ENCODE data around the gene TRIOBP. TPM values are rescaled to one million over a fixed set of nuclear protein-coding genes. Genes with fewer than 3 reads are reported as not detected.
"Not testable (repeated sequence)": the region's sequence is repeated elsewhere in the genome, so short reads cannot be mapped to it uniquely, and the experiment has no call there.

Gene TRIOBP
- total RNA-seq, 4 donors from 2014 or later, result 150 to 208 (median 182) TPM

DNA sequence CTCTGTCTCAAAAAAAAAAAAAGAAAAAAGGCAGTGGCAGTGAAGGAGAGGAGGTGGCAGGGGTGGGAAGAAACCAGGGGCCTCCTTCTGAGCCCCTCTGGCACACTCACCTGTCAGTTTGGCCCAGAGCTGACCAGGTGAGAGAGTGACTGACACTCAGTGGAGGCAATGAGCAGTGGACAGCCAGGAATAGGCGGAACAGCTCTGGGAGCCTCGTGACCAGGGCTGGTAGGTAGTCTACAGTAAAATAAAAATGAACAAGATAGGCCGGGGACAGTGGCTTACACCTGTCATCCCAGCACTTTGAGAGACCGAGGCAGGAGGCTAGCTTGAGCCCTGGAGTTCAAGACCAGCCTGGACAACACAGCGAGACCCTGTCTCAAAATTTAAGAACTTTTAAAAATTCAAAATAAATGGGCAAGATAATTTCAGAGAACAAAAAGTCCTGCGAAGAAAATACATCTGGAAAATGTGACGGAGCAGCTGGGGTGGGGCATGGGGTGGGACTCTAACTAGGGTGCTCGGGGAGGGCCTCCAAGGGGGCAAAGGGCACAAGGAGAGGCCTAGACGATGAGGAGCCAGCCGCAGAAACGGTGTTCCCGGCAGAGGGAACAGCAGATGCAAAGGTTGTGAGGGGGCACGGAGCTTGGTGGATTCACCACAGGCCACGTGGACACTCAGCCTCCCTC, 42.1 kb upstream of the TRIOBP start:
- H3K4me3 ChIP-seq, result no peak overlapping the region
- intact Hi-C loops (cut with DNase I), result no loop called here
- no peak overlapping the region for H3K27ac ChIP-seq (replicated peaks in 1 of 4)
- DNase-seq (ENCODE audit: extremely low spot score), result no peak
- peaks cover 0 to 23% (median 14%) of the 10 kb centered on the region in 4 donors for H3K36me3 ChIP-seq
- no peaks in the 10 kb centered on the region for H3K27me3 ChIP-seq
- peaks cover 14 to 18% (median 15%) of the 10 kb centered on the region in 4 donors for H3K4me1 ChIP-seq
- no peaks in the 10 kb centered on the region for H3K9me3 ChIP-seq
- 83% methylated on average over 14 of the region's 14 CpGs for WGBS
- TF ChIP-seq EP300 (IDR thresholded peaks at IDR 0.05), result no peak
- TF ChIP-seq POLR2A (IDR thresholded peaks at IDR 0.05; ENCODE audit: low read depth), result no peak
- no peak for TF ChIP-seq CTCF (IDR thresholded peaks at IDR 0.05)
- TF ChIP-seq POLR2AphosphoS5 (IDR thresholded peaks at IDR 0.05), result no peak

GRCh38 chr22:37655252-37655563, 41.6 kb upstream of the TRIOBP start:
- TF ChIP-seq POLR2A (IDR thresholded peaks at IDR 0.05; ENCODE audit: low read depth) (no peak), POLR2AphosphoS5 (IDR thresholded peaks at IDR 0.05) (no peak), CTCF (IDR thresholded peaks at IDR 0.05) (no peak), EP300 (IDR thresholded peaks at IDR 0.05) (no peak)
- Histone ChIP-seq H3K27ac (replicated peaks in 1 of 4) (no peak overlapping the region), H3K27me3 (no peaks in the 10 kb centered on the region), H3K4me1 (peaks cover 19 to 23% (median 19%) of the 10 kb centered on the region in 4 donors), H3K4me3 (no peak overlapping the region), H3K36me3 (peaks cover 0 to 21% (median 12%) of the 10 kb centered on the region in 4 donors), H3K9me3 (no peaks in the 10 kb centered on the region)
- WGBS, result 63% methylated on average over 2 of the region's 17 CpGs
- intact Hi-C loops (cut with DNase I), result no loop called here
- no peak for DNase-seq (ENCODE audit: extremely low spot score)

GRCh38 chr22:37656583-37656982, 40.3 kb upstream of the TRIOBP start:
- intact Hi-C loops (cut with DNase I), result not testable (repeated sequence)

GRCh38 chr22:37657590-37658132, 39.2 kb upstream of the TRIOBP start:
- TF ChIP-seq POLR2AphosphoS5 (IDR thresholded peaks at IDR 0.05), result no peak
- Histone ChIP-seq H3K4me1 (peaks cover 36 to 47% (median 44%) of the 10 kb centered on the region in 4 donors), H3K9me3 (no peaks in the 10 kb centered on the region), H3K27ac (replicated peaks in 1 of 4) (peak overlapping the region; percentile 78 to 87 (median 83)), H3K4me3 (peak overlapping the region; percentile 67 to 92 (median 73)), H3K27me3 (no peaks in the 10 kb centered on the region), H3K36me3 (peaks cover 0 to 8% (median 1%) of the 10 kb centered on the region in 4 donors)
- intact Hi-C loops (cut with DNase I), result no loop called here
- DNase-seq (ENCODE audit: extremely low spot score), result no peak
- 18% methylated on average over 4 of the region's 6 CpGs for WGBS

More at GRCh38 chr22:37656583-37656982, 40.3 kb upstream of the TRIOBP start:
- H3K9me3 ChIP-seq; H3K36me3 ChIP-seq; DNase-seq (ENCODE audit: extremely low spot score); H3K4me3 ChIP-seq; H3K27ac ChIP-seq (replicated peaks in 1 of 4); H3K27me3 ChIP-seq: not testable (repeated sequence)
- 93% methylated on average over 4 of the region's 4 CpGs for WGBS
- H3K4me1 ChIP-seq, result peaks cover 29 to 37% (median 33%) of the 10 kb centered on the region in 4 donors

GRCh38 chr22:37658133-37659065, 38.4 kb upstream of the TRIOBP start, which contains the start of gene PDXP:
TSS of gene PDXP (plus strand) at chr22:37658723. CDS start at chr22:37658783, 60 bp downstream.
- Histone ChIP-seq H3K4me1 (peaks cover 36 to 51% (median 49%) of the 10 kb centered on the region in 4 donors), H3K9me3 (no peaks in the 10 kb centered on the region), H3K36me3 (peaks cover 0 to 4% (median under 1%) of the 10 kb centered on the region in 4 donors), H3K27me3 (no peaks in the 10 kb centered on the region), H3K4me3 (peak within 1 kb of the TSS; percentile 67 to 92 (median 73)), H3K27ac (replicated peaks in 1 of 4) (peak within 1 kb of the TSS; percentile 78 to 87 (median 83))
- 1% methylated on average over 60 of the region's 101 CpGs for WGBS
- intact Hi-C loops (cut with DNase I), result no loop called here
- peak; percentile 77 for TF ChIP-seq POLR2AphosphoS5 (IDR thresholded peaks at IDR 0.05)
- TF ChIP-seq EP300 (IDR thresholded peaks at IDR 0.05), result no peak
- TF ChIP-seq POLR2A (IDR thresholded peaks at IDR 0.05; ENCODE audit: low read depth), result no peak
- peak in 1 of 3 experiments; percentile 6 for TF ChIP-seq CTCF (IDR thresholded peaks at IDR 0.05)
- DNase-seq (ENCODE audit: extremely low spot score), result peak; percentile 100
